Measurements from ENCODE around the gene DICER1. TPM values are rescaled to one million over a fixed set of nuclear protein-coding genes. Genes with fewer than 3 reads are reported as not detected.
A peak's percentile ranks its signal among the peaks of the same experiment; 100 is the strongest.
"Not testable (repeated sequence)": the region's sequence is repeated elsewhere in the genome, so short reads cannot be mapped to it uniquely, and the experiment has no call there.

The DICER1 gene
- total RNA-seq, result 34.3 and 38.3 TPM in 2 replicates

- DNase-seq, result peak; percentile 96
Measured at GRCh38 chr14:95157327-95158189, at the start of gene DICER1. TSS of gene DICER1 (minus strand) at chr14:95157529. CDS start at chr14:95133458, 24,071 bp downstream.

DNA sequence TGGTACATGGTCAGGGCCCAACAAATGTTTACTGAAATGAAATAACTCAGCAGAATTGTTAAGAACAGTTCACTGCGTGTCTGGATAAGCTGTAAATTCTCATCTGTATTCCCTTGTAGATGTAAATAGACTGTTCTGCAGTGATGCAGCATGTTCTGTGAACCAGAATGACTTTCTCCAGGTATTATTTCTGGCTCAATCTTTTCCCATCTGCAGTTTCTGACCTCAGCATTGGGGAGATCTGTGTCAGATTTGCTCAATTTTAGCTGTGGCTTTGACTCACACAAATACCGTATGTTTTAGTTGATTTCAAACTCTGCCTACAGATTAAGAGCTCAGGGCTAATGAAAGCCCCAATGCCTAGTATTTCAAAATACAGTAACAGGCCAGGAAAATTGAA is 49.2 kb upstream of the DICER1 start:
- no peak for DNase-seq

DNA sequence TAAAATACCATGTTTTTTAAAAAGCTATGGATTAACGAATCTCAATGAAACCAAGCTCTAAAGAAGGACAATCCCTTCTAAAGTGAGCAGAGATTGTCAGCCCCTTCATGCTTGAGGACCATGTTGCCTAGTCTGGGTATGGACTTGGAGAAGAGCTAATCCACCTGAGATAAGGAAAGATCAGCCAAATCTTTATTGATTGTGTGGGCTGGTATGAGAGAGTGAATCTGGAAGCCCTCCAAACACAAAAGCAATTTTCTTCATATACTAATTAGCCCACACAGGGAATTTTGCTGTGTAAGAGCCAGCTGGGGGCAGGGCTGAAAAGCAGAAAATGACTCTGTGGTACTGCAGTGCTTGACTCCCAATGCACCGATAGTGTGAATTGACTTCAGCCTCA is 47.4 kb upstream of the DICER1 start:
- no peak for DNase-seq

DNA sequence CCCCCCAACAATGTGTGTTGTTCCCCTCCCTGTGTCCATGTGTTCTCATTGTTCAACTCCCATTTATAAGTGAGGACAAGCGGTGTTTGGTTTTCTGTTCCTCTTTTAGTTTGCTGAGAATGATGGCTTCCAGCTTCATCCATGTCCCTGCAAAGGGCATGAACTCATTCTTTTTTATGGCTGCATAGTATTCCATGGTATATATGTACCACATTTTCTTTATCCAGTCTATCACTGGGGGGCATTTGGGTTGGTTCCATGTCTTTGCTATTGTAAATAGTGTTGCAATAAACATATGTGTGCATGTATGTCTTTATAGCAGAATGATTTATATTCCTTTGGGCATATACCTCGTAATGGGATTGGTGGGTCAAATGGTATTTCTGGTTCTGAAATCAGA is 44.4 kb upstream of the DICER1 start:
- not testable (repeated sequence) for DNase-seq

DNA sequence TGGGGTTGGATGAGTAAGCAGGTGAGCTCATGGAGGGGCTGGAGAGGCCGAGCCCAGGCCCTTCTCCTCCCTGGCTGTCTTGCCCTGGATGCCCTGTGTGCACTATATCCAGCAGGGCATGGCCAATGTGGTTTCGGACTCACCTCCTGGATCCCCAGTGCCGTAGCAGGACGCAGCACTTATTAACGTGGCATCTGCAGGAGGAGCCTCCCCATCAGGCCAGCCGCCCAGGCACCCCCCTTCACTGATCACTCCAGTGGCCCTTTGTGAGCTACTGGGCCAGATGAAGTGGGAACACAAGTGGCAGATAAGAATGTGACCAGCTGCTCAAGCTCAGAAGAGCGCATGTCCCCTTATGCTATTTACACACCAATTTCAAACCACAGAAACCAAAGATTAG is 43.1 kb upstream of the DICER1 start:
- DNase-seq, result no peak

DNA sequence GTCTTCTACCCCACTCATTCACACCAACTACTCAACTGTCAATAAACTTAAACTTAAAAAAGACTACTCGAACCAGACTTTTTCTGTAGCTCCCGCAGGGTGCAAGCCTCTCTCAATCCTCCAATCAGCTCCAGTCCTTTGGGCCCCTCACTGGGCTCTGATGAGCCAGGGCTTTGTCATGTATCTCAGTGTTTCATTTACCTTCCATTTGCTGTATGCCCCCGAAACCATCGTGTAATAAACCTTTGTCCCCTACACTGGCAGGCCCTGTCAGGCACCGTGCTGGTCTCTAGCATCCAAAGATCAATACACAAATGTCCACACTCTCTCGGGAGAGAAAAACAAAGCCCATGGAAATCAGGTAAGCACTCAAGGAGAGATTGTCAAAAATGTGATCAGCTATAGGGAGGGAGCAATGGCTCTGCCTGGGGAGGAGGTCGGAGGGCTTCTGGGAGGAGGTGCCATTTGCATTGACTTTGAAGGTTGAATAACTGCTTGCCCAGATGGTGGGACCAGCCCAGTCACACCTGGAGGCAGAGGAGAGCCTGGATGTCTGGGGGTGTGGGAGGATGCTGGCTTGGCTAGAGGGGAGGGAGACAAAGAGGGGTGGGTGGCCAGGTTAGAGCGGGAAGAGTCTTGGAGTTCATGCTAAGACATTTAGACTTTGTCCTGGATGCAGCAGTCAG is 42.1 kb upstream of the DICER1 start:
- DNase-seq, result no peak

- DNase-seq, result no peak
Measured at GRCh38 chr14:95198320-95198719, 41.0 kb upstream of the DICER1 start.

DNA sequence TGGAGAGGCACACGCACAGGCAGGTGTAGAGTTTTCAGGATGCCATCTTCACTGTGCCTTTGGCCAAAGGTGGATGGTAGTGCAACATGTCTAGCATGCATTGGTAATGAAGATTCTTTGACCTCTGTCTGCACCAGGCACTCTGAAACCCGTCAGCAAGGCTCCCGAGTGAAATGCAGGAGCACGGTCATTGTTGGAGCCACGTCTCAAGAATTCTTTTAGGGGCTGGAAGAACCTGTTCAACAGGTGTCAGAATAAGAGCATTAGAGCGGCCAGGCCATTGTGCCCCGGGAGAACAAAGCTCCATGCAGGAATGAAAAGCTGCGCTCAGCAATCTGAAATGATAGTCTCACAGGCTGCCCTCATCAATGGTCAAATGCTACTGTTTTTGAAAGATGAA is 40.2 kb upstream of the DICER1 start:
- no peak for DNase-seq

DNA sequence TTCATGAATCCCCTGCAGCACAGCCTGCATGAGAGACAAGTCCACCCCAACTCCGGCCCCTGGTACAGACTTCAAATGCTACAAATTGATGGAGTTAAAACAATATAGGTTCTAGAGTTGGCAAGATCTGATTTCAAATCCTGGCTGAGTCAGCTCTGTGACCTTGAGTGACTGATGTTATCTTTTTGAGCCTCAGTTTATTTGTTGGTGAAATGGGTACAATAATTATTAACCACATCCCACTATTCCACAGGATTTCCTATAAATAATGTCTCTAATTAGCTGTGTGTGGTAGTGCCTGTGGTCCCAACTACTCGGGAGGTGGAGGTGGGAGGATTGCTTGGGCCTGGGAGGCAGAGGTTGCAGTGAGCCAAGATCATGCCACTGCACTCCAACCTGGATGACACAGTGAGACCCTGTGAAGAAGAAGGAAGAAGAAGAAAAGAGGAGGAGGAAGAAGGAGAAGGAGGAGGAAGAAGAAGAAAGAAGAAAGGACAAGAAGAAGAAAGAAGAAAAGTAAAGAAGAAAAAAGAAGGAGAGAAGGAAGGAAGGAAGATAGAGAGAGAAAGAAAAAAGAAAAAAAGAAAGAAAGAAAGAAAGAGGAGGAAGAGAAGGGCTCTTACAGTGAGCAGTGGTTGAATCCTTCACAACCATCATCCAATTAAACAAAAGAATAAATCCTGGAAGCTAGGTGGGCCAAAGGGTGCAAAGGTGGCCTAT is 39.7 kb upstream of the DICER1 start:
- no peak for DNase-seq

GRCh38 chr14:95196268-95196667 is 38.9 kb upstream of the DICER1 start:
- DNase-seq, result peak; percentile 64

DNA sequence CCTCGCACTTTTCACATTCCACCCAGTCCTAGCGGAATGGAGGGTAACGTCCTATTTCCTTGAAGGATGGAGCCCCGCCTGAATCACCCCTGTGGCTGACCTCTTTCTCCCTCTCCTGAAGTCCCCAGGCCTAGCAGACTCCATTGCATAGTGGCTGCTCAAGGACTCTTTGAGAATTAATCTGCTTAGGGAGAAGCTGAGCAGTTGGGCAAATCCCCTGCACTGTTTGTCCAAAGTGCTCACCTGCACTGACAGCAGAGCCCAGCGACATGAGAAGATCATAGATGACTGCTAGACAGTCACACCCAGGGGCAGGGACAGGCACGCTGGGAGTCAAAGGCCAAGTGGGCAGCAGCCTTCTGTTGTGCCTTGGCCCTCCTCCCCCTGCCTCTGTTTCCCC is 37.7 kb upstream of the DICER1 start:
- no peak for DNase-seq

GRCh38 chr14:95193081-95193480 is 35.8 kb upstream of the DICER1 start:
- no peak for DNase-seq

GRCh38 chr14:95192311-95192710 is 35.0 kb upstream of the DICER1 start:
- no peak for DNase-seq

DNA sequence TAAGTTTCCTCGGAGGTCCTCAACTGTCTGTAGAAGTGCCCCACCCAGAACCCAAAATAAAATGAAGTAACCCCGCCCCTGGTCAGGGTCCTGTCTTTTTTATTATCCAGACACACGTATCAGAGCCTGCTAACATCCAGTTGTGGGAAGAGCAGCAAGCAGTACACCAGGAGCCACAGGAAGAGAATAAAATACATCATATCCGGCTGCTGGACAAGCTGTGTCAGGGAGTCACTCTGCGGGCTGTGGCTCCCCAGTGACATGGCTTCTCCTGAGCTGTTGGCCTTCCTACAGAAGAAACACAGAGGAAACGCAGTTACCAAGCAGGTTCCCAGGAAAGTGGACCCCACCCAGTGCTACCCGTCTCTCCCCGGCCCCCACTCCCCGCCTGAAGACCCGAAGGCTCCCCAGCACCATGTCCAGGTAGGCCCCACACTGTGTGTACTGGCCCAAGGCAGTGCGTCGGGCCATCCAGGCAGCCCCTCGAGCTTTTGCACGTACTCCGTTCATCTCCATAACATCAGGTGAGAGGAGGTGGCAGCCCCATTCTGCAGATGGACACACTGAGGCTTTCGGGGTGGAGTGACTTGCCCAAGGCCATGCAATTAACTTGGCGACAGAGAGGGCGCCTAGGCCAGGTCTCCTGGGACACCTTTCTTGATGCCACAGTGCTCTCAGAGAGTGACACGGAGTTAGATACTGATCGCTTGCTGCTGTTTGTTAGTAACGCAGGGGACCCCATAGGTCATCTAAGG is 34.3 kb upstream of the DICER1 start:
- peak; percentile 58 for DNase-seq

DNA sequence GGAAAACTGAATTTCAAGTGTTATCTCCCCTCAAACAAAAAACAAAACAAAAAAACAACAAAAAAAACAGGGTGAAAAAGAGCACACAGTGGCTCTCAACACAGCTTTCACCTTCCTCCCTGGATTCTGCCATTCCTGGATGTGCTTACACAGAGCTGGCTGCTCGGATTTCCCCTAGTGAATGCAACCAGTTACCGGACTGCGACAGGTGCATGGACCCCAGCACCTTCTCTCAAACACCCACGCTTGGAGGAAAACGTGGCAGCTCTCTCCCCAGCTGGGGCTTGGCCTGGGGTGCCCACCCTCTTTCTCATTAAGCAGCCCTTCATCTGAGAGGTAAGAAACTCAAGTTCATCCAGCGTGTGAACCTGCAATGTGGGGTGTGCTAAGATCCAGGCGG is 33.5 kb upstream of the DICER1 start:
- no peak for DNase-seq

DNA sequence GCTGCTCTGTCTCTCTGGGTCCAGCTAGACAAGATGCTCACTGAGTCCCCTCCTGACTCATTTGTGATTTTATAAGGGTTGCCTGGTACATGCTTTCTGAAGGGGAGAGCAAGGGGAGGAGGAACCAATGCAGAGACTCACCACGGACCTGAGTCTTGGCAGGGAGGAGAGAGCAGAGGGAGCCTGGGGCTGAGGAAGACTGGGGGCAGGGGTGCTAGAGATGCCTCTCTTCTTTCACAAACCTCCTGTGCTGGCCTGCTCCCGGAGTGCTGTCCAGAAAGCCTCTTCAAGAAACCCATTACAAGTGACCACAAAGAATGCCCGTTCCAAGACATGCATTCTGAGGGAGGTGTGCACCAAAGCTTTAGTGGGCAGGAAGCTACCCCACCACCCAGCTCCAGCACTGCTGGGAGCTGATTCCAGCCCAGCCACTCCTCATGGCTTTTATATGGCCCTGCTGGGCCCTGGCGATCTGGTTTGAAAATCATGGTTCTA is 33.1 kb upstream of the DICER1 start:
- no peak for DNase-seq

- DNase-seq, result no peak
Measured at GRCh38 chr14:95189367-95190132, 32.2 kb upstream of the DICER1 start.

GRCh38 chr14:95188380-95188779 is 31.1 kb upstream of the DICER1 start:
- no peak for DNase-seq

DNA sequence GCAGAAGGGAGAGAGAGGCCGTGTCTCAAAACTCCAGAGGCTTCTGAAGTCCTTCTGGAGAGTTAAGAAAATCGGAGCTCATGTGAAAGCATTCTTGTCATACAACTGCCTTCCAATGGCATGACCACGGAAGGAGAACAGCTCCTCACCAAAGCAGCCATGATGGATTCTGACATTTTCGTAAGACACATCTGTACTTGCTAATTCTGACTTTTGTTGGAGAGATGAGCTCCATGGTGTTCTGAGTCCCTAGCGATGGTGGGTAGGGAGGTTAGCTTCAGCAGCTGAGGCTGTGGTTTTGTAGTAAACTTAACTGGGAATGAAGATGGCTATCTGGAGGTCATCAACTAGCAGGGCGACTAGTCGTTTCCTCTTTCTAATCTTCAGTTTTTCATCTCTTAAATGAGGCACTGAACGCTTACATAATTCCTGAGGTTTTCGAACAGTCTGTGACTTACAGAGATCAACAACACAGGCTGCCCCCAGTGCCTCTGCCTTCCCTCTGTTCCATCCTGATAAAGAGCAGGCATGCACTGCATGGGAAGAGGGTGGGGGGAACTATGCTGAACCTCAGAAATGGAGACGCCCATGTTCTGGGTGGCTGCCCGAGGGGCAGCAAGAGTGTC is 28.6 kb upstream of the DICER1 start:
- DNase-seq, result peak; percentile 8

DNA sequence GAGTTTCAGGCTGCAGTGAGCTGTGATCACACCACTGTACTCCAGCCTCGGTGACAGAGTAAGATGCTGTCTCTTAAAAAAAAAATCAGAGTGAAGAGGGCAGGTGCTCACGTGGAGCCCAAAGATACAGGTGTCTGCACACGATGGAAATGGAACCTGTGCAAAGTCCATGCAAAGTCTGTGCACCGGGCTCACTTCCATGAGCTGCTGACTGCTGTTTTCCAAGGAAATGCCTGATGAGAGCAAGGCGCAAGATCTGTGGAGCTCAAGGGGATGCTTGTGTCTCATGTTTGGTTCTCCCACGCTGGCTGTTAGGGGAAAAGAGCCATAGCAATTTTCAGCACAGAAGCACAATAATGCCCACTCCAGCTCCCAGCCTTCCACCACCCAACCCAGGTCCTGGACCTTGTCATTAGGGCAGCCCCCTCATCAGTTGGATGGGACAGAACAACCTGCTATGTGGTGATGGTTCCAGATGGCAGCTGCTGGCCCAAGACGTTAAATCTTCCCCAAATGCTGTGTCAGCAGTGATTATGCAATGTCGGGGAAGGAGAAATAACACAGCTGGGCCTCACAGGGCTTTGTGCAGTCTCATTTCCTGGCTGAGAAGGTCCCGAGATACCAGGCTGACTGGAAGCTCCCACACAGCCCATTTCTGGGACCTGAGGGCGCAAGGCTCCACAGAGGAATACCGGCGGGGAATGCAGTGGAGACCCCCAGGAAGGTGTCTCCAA is 27.9 kb upstream of the DICER1 start:
- peak; percentile 51 for DNase-seq

DNA sequence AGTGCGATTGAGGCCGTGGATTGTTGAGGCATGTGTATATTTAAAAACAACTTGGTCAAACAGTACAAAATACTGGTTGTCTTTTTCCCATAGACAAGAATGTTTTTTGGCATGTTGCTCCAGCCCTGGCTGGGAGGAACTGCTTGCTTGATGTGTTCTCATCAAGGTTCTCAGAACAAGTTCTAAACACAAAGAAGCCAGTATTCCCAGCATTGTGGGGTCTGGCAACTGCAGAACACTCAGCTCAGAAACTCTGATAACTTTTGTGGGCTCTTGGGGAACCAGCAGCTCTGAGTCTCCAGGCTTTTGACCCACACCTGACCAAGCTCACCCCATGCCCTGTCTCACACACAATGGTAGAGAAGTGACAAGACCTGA is 27.1 kb upstream of the DICER1 start:
- DNase-seq, result no peak
